Esophagus muscularis mucosa (tissue), 4 donors: ENCODE data around the gene FSD1L. TPM values are rescaled to one million over a fixed set of nuclear protein-coding genes. Genes with fewer than 3 reads are reported as not detected.

Experiments
- DNase-seq: peaks from one replicate; pipeline ENCODE4 v3.0.0-alpha.2; 2017; ENCODE audit errors: extremely low spot score
- H3K27ac ChIP-seq, 4 donors: fragments of 200-600 bp; sonication (generic); replicated peaks in 1 of 4; 1 replicate in 3 of 4; 2 replicates in 1 of 4; pipeline ENCODE4 v1.5.1; 2016 to 2019; ENCODE audit warnings: mild to moderate bottlenecking in 1 of 4
- H3K27me3 ChIP-seq, 4 donors: fragments of 200-600 bp; sonication (generic); one replicate each; pipeline versions ENCODE4 v1.5.1 to v1.6.0; 2016 to 2019
- H3K36me3 ChIP-seq, 4 donors: fragments of 200-600 bp; sonication (generic); one replicate each; pipeline ENCODE4 v1.5.1; 2016 to 2019
- H3K4me1 ChIP-seq, 4 donors: fragments of 200-600 bp; sonication (generic); one replicate each; pipeline ENCODE4 v1.5.1; 2016 to 2019
- H3K4me3 ChIP-seq, 4 donors: fragments of 200-600 bp; sonication (generic); 1 replicate in 2 of 4; 2 replicates in 2 of 4; pipeline ENCODE4 v1.5.1; 2016 to 2019; ENCODE audit warnings: mild to moderate bottlenecking in 4 of 4, moderate library complexity in 1 of 4
- H3K9me3 ChIP-seq, 4 donors: fragments of 200-600 bp; sonication (generic); 1 replicate in 3 of 4; 2 replicates in 1 of 4; pipeline ENCODE4 v1.5.1; 2016 to 2019
- CTCF ChIP-seq, 3 experiments: fragments of 200-600 bp in 2 of 3; fragments of 450-650 bp in 1 of 3; sonication (generic) in 2 of 3; IDR thresholded peaks; one replicate each; pipeline ENCODE4 v1.5.1; 2017 to 2019; ENCODE audit warnings: antibody characterized with exemption in 3 of 3, mild to moderate bottlenecking in 2 of 3, moderate library complexity in 1 of 3
- EP300 ChIP-seq: sonication (generic); formaldehyde crosslinking; IDR thresholded peaks from one replicate; pipeline ENCODE4 v1.6.1; 2017; ENCODE audit warnings: antibody characterized with exemption
- POLR2A ChIP-seq: fragments of 450-650 bp; IDR thresholded peaks from one replicate; pipeline ENCODE4 v1.6.1; 2017; ENCODE audit warnings: antibody characterized with exemption, moderate library complexity, mild to moderate bottlenecking, low read depth
- POLR2AphosphoS5 ChIP-seq, 2 donors: sonication (generic); formaldehyde crosslinking; IDR thresholded peaks; one replicate each; pipeline ENCODE4 v1.6.1; 2017; ENCODE audit warnings: antibody characterized with exemption in 2 of 2
- WGBS: methylation state at CpG from one replicate; pipeline ENCODE4 v1.1.5; 2018; 5-methylcytosine and 5-hydroxymethylcytosine counted together
- intact Hi-C: fragments of 100-400 bp; cut with DNase I; formaldehyde crosslinking; loops from one replicate; pipeline ENCODE4 v1.15.1; 2023
- total RNA-seq, 4 donors: library from RNA; depleted of rRNA; stranded (reverse); fragments of >200 nt; gene quantifications; one replicate each; pipeline versions ENCODE4 v1.1.0 to v1.2.1, GENCODE V29; 2016

FSD1L gene
- total RNA-seq, 4 donors from 2014 or later: 2.2 to 5.4 (median 2.6) TPM

GRCh38 chr9:105415662-105415980 is 32.2 kb upstream of the FSD1L start:
- H3K4me1 ChIP-seq: peaks cover 3 to 9% (median 6%) of the 10 kb centered on the region in 4 donors
- no peak overlapping the region for H3K27ac ChIP-seq
- no peaks in the 10 kb centered on the region for H3K27me3 ChIP-seq
- WGBS: 78% methylated on average over 8 of the region's 8 CpGs
- no peak for TF ChIP-seq POLR2A
- TF ChIP-seq CTCF (IDR thresholded peaks at IDR 0.05): no peak
- TF ChIP-seq EP300: no peak
- TF ChIP-seq POLR2AphosphoS5 (IDR thresholded peaks at IDR 0.05): no peak
- H3K4me3 ChIP-seq: no peak overlapping the region
- intact Hi-C loops: loop anchor here (2.0 to 5.0 kb wide), 3 partner anchors 257 to 553 kb away; no protein-coding TSS in a partner anchor
- no peaks in the 10 kb centered on the region for H3K36me3 ChIP-seq
- DNase-seq: no peak
- H3K9me3 ChIP-seq: peaks cover 0 to 12% (median 12%) of the 10 kb centered on the region in 4 donors

GRCh38 chr9:105416840-105417239 is 31.0 kb upstream of the FSD1L start:
- Histone ChIP-seq H3K27me3 (no peaks in the 10 kb centered on the region), H3K36me3 (no peaks in the 10 kb centered on the region), H3K4me1 (peaks cover 3 to 9% (median 6%) of the 10 kb centered on the region in 4 donors), H3K4me3 (no peak overlapping the region), H3K9me3 (peaks cover 0 to under 1% (median under 1%) of the 10 kb centered on the region in 4 donors), H3K27ac (no peak overlapping the region)
- WGBS: 100% methylated on average over 1 of the region's 1 CpG
- no peak for DNase-seq
- intact Hi-C loops: loop anchor here (5.0 kb wide), 1 partner anchor 555 kb away; no protein-coding TSS in a partner anchor
- no peak for TF ChIP-seq POLR2A
- TF ChIP-seq CTCF (IDR thresholded peaks at IDR 0.05): no peak
- TF ChIP-seq EP300: no peak
- no peak for TF ChIP-seq POLR2AphosphoS5 (IDR thresholded peaks at IDR 0.05)

- Histone ChIP-seq H3K27me3 (no peaks in the 10 kb centered on the region), H3K4me3 (no peak overlapping the region), H3K9me3 (no peaks in the 10 kb centered on the region), H3K4me1 (peaks cover 3 to 7% (median 5%) of the 10 kb centered on the region in 4 donors), H3K27ac (no peak overlapping the region), H3K36me3 (no peaks in the 10 kb centered on the region)
- TF ChIP-seq CTCF (IDR thresholded peaks at IDR 0.05) (no peak), POLR2AphosphoS5 (IDR thresholded peaks at IDR 0.05) (no peak), EP300 (no peak), POLR2A (no peak)
- no peak for DNase-seq
- intact Hi-C loops: loop anchor here (5.0 kb wide), 1 partner anchor 557 kb away; no protein-coding TSS in a partner anchor
- WGBS: 46% methylated on average over 3 of the region's 3 CpGs
Observed at GRCh38 chr9:105418588-105419500, 29.0 kb upstream of the FSD1L start.

GRCh38 chr9:105419816-105420597 is 27.8 kb upstream of the FSD1L start:
- H3K27me3 ChIP-seq: no peaks in the 10 kb centered on the region
- WGBS: 93% methylated on average over 10 of the region's 10 CpGs
- intact Hi-C loops: loop anchor here (5.0 kb wide), 1 partner anchor 558 kb away; no protein-coding TSS in a partner anchor
- H3K36me3 ChIP-seq: no peaks in the 10 kb centered on the region
- H3K4me3 ChIP-seq: no peak overlapping the region
- no peak for TF ChIP-seq EP300
- no peak for TF ChIP-seq CTCF (IDR thresholded peaks at IDR 0.05)
- no peak for DNase-seq
- H3K27ac ChIP-seq: no peak overlapping the region
- H3K4me1 ChIP-seq: peaks cover 3 to 4% (median 4%) of the 10 kb centered on the region in 4 donors
- H3K9me3 ChIP-seq: no peaks in the 10 kb centered on the region
